NCI-H2029 (cell line): ENCODE data around the gene SPESP1.

ENCODE experiments used
- DNase-seq: peaks from one replicate; lab custom pipeline; 2025; lab: John Stamatoyannopoulos, UW

SPESP1 gene

GRCh38 chr15:68930268-68931022 lies at the start of gene SPESP1:
Gene SPESP1 (plus strand): TSS chr15:68930525. CDS start chr15:68930654, 129 bp downstream.
- DNase-seq = no peak

- no peak for DNase-seq
Observed at GRCh38 chr15:68885070-68885469, 45.3 kb upstream of the SPESP1 start.

GRCh38 chr15:68887120-68887519 lies 43.2 kb upstream of the SPESP1 start:
- no peak for DNase-seq

GRCh38 chr15:68887819-68888218 lies 42.5 kb upstream of the SPESP1 start:
- no peak for DNase-seq

GRCh38 chr15:68888419-68888818 lies 41.9 kb upstream of the SPESP1 start:
- no peak for DNase-seq

GRCh38 chr15:68894208-68894607 lies 36.1 kb upstream of the SPESP1 start:
- DNase-seq = no peak

GRCh38 chr15:68896178-68896577 lies 34.1 kb upstream of the SPESP1 start:
- DNase-seq = no peak

- no peak for DNase-seq
Observed at GRCh38 chr15:68897016-68897415, 33.3 kb upstream of the SPESP1 start.

GRCh38 chr15:68900027-68900426 lies 30.3 kb upstream of the SPESP1 start:
- DNase-seq = no peak

- no peak for DNase-seq
Observed at GRCh38 chr15:68907396-68907923, 22.9 kb upstream of the SPESP1 start.

GRCh38 chr15:68909601-68910100 lies 20.7 kb upstream of the SPESP1 start:
- no peak for DNase-seq

- no peak for DNase-seq
Observed at GRCh38 chr15:68910341-68910740, 20.0 kb upstream of the SPESP1 start.

GRCh38 chr15:68910816-68911215 lies 19.5 kb upstream of the SPESP1 start:
- no peak for DNase-seq

GRCh38 chr15:68921926-68922325 lies 8.4 kb upstream of the SPESP1 start:
- no peak for DNase-seq

GRCh38 chr15:68924866-68925560 lies 5.3 kb upstream of the SPESP1 start:
- DNase-seq = peak; percentile 15

- no peak for DNase-seq
Observed at GRCh38 chr15:68933001-68933400, 2.7 kb downstream of the SPESP1 start.

GRCh38 chr15:68934341-68934740 lies 4.0 kb downstream of the SPESP1 start:
- DNase-seq = no peak

- no peak for DNase-seq
Observed at GRCh38 chr15:68935400-68935937, 5.1 kb downstream of the SPESP1 start.

- DNase-seq = no peak
Observed at GRCh38 chr15:68939501-68939900, 9.2 kb downstream of the SPESP1 start.

GRCh38 chr15:68951813-68952212 lies 21.5 kb downstream of the SPESP1 start:
- no peak for DNase-seq

- no peak for DNase-seq
Observed at GRCh38 chr15:68957696-68958095, 27.4 kb downstream of the SPESP1 start.

GRCh38 chr15:68958597-68958996 lies 28.3 kb downstream of the SPESP1 start:
- DNase-seq = no peak

GRCh38 chr15:68962465-68962864 lies 32.1 kb downstream of the SPESP1 start:
- DNase-seq = no peak
